Measurements from ENCODE around the gene SPC24.

The SPC24 gene

DNA sequence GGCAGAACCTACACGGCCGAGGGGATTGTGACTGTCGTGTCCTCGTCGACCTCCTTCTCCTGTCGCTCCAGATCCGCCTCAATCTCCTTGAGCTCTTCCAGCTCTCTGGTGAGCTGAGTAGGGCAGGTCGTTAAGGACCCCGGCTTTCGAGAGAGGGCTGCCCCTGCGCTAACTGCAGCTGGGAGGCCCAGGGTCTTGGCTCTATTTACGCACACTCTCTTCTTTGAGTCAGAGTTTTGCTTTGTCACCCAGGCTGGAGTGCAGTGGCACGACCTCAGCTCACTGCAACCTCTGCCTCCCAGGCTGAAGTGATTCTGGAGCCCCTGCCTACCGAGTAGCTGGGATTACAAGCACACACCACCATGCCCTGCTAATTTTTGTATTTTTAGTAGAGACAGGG is 7.6 kb downstream of the SPC24 start:
- TF ChIP-seq POLR2AphosphoS5 (IDR thresholded peaks at IDR 0.05; ENCODE audit: low read depth) (no peak), SPI1 (IDR thresholded peaks at IDR 0.05; ENCODE audit: borderline replicate concordance, low read depth) (no peak), GABPA (IDR thresholded peaks at IDR 0.05; ENCODE audit: low read depth) (no peak)
- TF ChIP-seq, protein P1, sequence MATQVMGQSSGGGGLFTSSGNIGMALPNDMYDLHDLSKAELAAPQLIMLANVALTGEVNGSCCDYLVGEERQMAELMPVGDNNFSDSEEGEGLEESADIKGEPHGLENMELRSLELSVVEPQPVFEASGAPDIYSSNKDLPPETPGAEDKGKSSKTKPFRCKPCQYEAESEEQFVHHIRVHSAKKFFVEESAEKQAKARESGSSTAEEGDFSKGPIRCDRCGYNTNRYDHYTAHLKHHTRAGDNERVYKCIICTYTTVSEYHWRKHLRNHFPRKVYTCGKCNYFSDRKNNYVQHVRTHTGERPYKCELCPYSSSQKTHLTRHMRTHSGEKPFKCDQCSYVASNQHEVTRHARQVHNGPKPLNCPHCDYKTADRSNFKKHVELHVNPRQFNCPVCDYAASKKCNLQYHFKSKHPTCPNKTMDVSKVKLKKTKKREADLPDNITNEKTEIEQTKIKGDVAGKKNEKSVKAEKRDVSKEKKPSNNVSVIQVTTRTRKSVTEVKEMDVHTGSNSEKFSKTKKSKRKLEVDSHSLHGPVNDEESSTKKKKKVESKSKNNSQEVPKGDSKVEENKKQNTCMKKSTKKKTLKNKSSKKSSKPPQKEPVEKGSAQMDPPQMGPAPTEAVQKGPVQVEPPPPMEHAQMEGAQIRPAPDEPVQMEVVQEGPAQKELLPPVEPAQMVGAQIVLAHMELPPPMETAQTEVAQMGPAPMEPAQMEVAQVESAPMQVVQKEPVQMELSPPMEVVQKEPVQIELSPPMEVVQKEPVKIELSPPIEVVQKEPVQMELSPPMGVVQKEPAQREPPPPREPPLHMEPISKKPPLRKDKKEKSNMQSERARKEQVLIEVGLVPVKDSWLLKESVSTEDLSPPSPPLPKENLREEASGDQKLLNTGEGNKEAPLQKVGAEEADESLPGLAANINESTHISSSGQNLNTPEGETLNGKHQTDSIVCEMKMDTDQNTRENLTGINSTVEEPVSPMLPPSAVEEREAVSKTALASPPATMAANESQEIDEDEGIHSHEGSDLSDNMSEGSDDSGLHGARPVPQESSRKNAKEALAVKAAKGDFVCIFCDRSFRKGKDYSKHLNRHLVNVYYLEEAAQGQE (IDR thresholded peaks at IDR 0.05; ENCODE audit: insufficient replicate concordance, low read depth), result no peak
- TF ChIP-seq, protein P2, sequence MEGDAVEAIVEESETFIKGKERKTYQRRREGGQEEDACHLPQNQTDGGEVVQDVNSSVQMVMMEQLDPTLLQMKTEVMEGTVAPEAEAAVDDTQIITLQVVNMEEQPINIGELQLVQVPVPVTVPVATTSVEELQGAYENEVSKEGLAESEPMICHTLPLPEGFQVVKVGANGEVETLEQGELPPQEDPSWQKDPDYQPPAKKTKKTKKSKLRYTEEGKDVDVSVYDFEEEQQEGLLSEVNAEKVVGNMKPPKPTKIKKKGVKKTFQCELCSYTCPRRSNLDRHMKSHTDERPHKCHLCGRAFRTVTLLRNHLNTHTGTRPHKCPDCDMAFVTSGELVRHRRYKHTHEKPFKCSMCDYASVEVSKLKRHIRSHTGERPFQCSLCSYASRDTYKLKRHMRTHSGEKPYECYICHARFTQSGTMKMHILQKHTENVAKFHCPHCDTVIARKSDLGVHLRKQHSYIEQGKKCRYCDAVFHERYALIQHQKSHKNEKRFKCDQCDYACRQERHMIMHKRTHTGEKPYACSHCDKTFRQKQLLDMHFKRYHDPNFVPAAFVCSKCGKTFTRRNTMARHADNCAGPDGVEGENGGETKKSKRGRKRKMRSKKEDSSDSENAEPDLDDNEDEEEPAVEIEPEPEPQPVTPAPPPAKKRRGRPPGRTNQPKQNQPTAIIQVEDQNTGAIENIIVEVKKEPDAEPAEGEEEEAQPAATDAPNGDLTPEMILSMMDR (IDR thresholded peaks at IDR 0.05; ENCODE audit: insufficient read depth, low read length), result no peak

DNA sequence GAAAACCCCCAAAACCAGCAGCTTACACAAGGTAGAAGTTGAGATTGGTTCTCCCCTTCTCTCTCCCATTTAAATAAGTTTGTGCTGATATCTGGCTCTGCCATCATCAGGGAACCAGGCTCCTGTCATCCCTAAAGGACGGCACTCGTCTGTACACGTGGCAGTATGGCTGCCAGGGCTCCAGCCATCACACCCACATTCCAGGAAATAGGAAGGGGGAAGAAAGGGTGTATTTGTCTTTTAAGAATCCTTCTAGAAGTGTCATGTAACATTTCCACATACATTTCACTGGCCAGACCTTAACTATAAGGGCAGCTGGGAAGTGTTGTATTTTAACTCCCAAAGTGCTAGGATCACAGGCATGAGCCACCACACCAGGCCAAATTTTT is 10.1 kb downstream of the SPC24 start:
- Histone ChIP-seq H3K27ac (replicated peaks) (no peak overlapping the region), H3K4me3 (replicated peaks; ENCODE audit: insufficient read depth, low read length) (no peak overlapping the region), H3K27me3 (ENCODE audit: insufficient read depth, poor library complexity, severe bottlenecking) (no peaks in the 10 kb centered on the region)
- DNase-seq (ENCODE audit: low read depth in 1 of 2, low spot score in 1 of 2), result no peak
- TF ChIP-seq POLR2AphosphoS5 (IDR thresholded peaks at IDR 0.05; ENCODE audit: low read depth), result no peak
- TF ChIP-seq, protein P2 (IDR thresholded peaks at IDR 0.05; ENCODE audit: insufficient read depth, low read length), result no peak
- TF ChIP-seq, protein P1 (IDR thresholded peaks at IDR 0.05; ENCODE audit: insufficient replicate concordance, low read depth), result no peak
- TF ChIP-seq SPI1 (IDR thresholded peaks at IDR 0.05; ENCODE audit: borderline replicate concordance, low read depth), result no peak
- TF ChIP-seq GABPA (IDR thresholded peaks at IDR 0.05; ENCODE audit: low read depth), result no peak

More for the DNA sequence above, 7.6 kb downstream of the SPC24 start:
- H3K4me3 ChIP-seq (replicated peaks; ENCODE audit: insufficient read depth, low read length), result no peak overlapping the region
- no peaks in the 10 kb centered on the region for H3K27me3 ChIP-seq (ENCODE audit: insufficient read depth, poor library complexity, severe bottlenecking)
- no peak overlapping the region for H3K27ac ChIP-seq (replicated peaks)
- DNase-seq (ENCODE audit: low read depth in 1 of 2, low spot score in 1 of 2), result no peak

GRCh38 chr19:11142528-11143171 is 12.9 kb downstream of the SPC24 start:
- no peak overlapping the region for H3K4me3 ChIP-seq (replicated peaks; ENCODE audit: insufficient read depth, low read length)
- no peak overlapping the region for H3K27ac ChIP-seq (replicated peaks)
- no peak for DNase-seq (ENCODE audit: low read depth in 1 of 2, low spot score in 1 of 2)
- TF ChIP-seq GABPA (IDR thresholded peaks at IDR 0.05; ENCODE audit: low read depth) (no peak), POLR2AphosphoS5 (IDR thresholded peaks at IDR 0.05; ENCODE audit: low read depth) (no peak), SPI1 (IDR thresholded peaks at IDR 0.05; ENCODE audit: borderline replicate concordance, low read depth) (no peak)
- TF ChIP-seq, protein P2 (IDR thresholded peaks at IDR 0.05; ENCODE audit: insufficient read depth, low read length), result no peak
- no peaks in the 10 kb centered on the region for H3K27me3 ChIP-seq (ENCODE audit: insufficient read depth, poor library complexity, severe bottlenecking)

All from HL-60 (cell line).